Activated naive CD8-positive, alpha-beta T cell treated with anti-CD3 and anti-CD28 coated beads for 36 hours (primary cell): ENCODE data around the gene PTOV1. TPM values are rescaled to one million over a fixed set of nuclear protein-coding genes. Genes with fewer than 3 reads are reported as not detected.

Experiments used
- DNase-seq: peaks from one replicate; pipeline ENCODE4 v3.0.0; 2021
- H3K27ac Mint-ChIP-seq: one replicate; pipeline ENCODE4 v1.8.0; 2022; ENCODE audit warnings: mild to moderate bottlenecking, moderate library complexity, mixed read lengths
- H3K27me3 Mint-ChIP-seq: one replicate; pipeline ENCODE4 v1.8.0; 2022; ENCODE audit warnings: mild to moderate bottlenecking, mixed read lengths
- H3K36me3 Mint-ChIP-seq: one replicate; pipeline ENCODE4 v1.8.0; 2021; ENCODE audit warnings: mild to moderate bottlenecking, mixed read lengths
- H3K4me1 Mint-ChIP-seq: one replicate; pipeline ENCODE4 v1.8.0; 2021; ENCODE audit warnings: mixed read lengths
- H3K4me3 Mint-ChIP-seq: one replicate; pipeline ENCODE4 v1.8.0; 2022; ENCODE audit warnings: mild to moderate bottlenecking, moderate library complexity, mixed read lengths
- H3K9me3 Mint-ChIP-seq: one replicate; pipeline ENCODE4 v1.8.0; 2022; ENCODE audit warnings: mixed read lengths
- total RNA-seq, 2 experiments: library from RNA; stranded (reverse); gene quantifications; one replicate each; pipeline ENCODE4 v1.2.3, GENCODE V29; 2021

The PTOV1 gene
- total RNA-seq, 2 experiments from 2014 or later = 73.9 to 76.4 TPM

GRCh38 chr19:49879243-49879963 is 28.4 kb downstream of the PTOV1 start:
- peak overlapping the region; percentile 4 for H3K4me3 Mint-ChIP-seq
- peaks cover 25% of the 10 kb centered on the region for H3K36me3 Mint-ChIP-seq
- peaks cover 21% of the 10 kb centered on the region for H3K4me1 Mint-ChIP-seq
- peak overlapping the region; percentile 42 for H3K27ac Mint-ChIP-seq
- no peaks in the 10 kb centered on the region for H3K9me3 Mint-ChIP-seq
- DNase-seq = no peak
- H3K27me3 Mint-ChIP-seq = no peaks in the 10 kb centered on the region

- H3K36me3 Mint-ChIP-seq = peaks cover 28% of the 10 kb centered on the region
- H3K27me3 Mint-ChIP-seq = no peaks in the 10 kb centered on the region
- no peaks in the 10 kb centered on the region for H3K9me3 Mint-ChIP-seq
- no peak overlapping the region for H3K27ac Mint-ChIP-seq
- no peak for DNase-seq
- no peak overlapping the region for H3K4me3 Mint-ChIP-seq
- H3K4me1 Mint-ChIP-seq = peaks cover 17% of the 10 kb centered on the region
Observed at GRCh38 chr19:49880162-49880869, 29.4 kb downstream of the PTOV1 start.

- Mint-ChIP-seq H3K36me3 (peaks cover 28% of the 10 kb centered on the region), H3K9me3 (no peaks in the 10 kb centered on the region), H3K4me1 (peaks cover 15% of the 10 kb centered on the region), H3K4me3 (no peak overlapping the region), H3K27ac (no peak overlapping the region), H3K27me3 (no peaks in the 10 kb centered on the region)
- no peak for DNase-seq
Observed at GRCh38 chr19:49881186-49881585, 30.2 kb downstream of the PTOV1 start.

GRCh38 chr19:49881672-49882394 is 30.9 kb downstream of the PTOV1 start:
- no peak for DNase-seq
- Mint-ChIP-seq H3K9me3 (no peaks in the 10 kb centered on the region), H3K36me3 (peaks cover 28% of the 10 kb centered on the region), H3K27me3 (no peaks in the 10 kb centered on the region), H3K4me1 (peaks cover 16% of the 10 kb centered on the region), H3K4me3 (no peak overlapping the region), H3K27ac (no peak overlapping the region)

GRCh38 chr19:49882643-49883042 is 31.7 kb downstream of the PTOV1 start:
- H3K4me3 Mint-ChIP-seq = no peak overlapping the region
- H3K9me3 Mint-ChIP-seq = no peaks in the 10 kb centered on the region
- peaks cover 16% of the 10 kb centered on the region for H3K4me1 Mint-ChIP-seq
- no peak for DNase-seq
- H3K27me3 Mint-ChIP-seq = no peaks in the 10 kb centered on the region
- no peak overlapping the region for H3K27ac Mint-ChIP-seq
- peaks cover 28% of the 10 kb centered on the region for H3K36me3 Mint-ChIP-seq

GRCh38 chr19:49883094-49883493 is 32.1 kb downstream of the PTOV1 start:
- Mint-ChIP-seq H3K4me3 (no peak overlapping the region), H3K4me1 (peaks cover 14% of the 10 kb centered on the region), H3K36me3 (peaks cover 28% of the 10 kb centered on the region), H3K27me3 (no peaks in the 10 kb centered on the region), H3K9me3 (no peaks in the 10 kb centered on the region), H3K27ac (no peak overlapping the region)
- no peak for DNase-seq

- no peaks in the 10 kb centered on the region for H3K9me3 Mint-ChIP-seq
- no peaks in the 10 kb centered on the region for H3K27me3 Mint-ChIP-seq
- no peak overlapping the region for H3K27ac Mint-ChIP-seq
- H3K4me3 Mint-ChIP-seq = no peak overlapping the region
- DNase-seq = no peak
- peaks cover 5% of the 10 kb centered on the region for H3K4me1 Mint-ChIP-seq
- peaks cover 26% of the 10 kb centered on the region for H3K36me3 Mint-ChIP-seq
Observed at GRCh38 chr19:49884109-49884508, 33.1 kb downstream of the PTOV1 start.

GRCh38 chr19:49884760-49885159 is 33.8 kb downstream of the PTOV1 start:
- no peak overlapping the region for H3K4me3 Mint-ChIP-seq
- no peaks in the 10 kb centered on the region for H3K27me3 Mint-ChIP-seq
- DNase-seq = no peak
- peaks cover 2% of the 10 kb centered on the region for H3K9me3 Mint-ChIP-seq
- H3K27ac Mint-ChIP-seq = no peak overlapping the region
- peaks cover 2% of the 10 kb centered on the region for H3K4me1 Mint-ChIP-seq
- peaks cover 27% of the 10 kb centered on the region for H3K36me3 Mint-ChIP-seq

- Mint-ChIP-seq H3K27ac (no peak overlapping the region), H3K4me3 (no peak overlapping the region), H3K27me3 (no peaks in the 10 kb centered on the region), H3K36me3 (peaks cover 19% of the 10 kb centered on the region), H3K4me1 (peaks cover 2% of the 10 kb centered on the region), H3K9me3 (peaks cover 2% of the 10 kb centered on the region)
- DNase-seq = no peak
Observed at GRCh38 chr19:49887037-49887664, 36.2 kb downstream of the PTOV1 start.

GRCh38 chr19:49887665-49888509 is 36.9 kb downstream of the PTOV1 start:
- Mint-ChIP-seq H3K36me3 (peaks cover 19% of the 10 kb centered on the region), H3K27me3 (no peaks in the 10 kb centered on the region), H3K4me3 (no peak overlapping the region), H3K9me3 (peaks cover 2% of the 10 kb centered on the region), H3K27ac (no peak overlapping the region), H3K4me1 (peaks cover 2% of the 10 kb centered on the region)
- DNase-seq = no peak

GRCh38 chr19:49888510-49888824 is 37.5 kb downstream of the PTOV1 start:
- H3K27me3 Mint-ChIP-seq = no peaks in the 10 kb centered on the region
- no peak overlapping the region for H3K27ac Mint-ChIP-seq
- DNase-seq = no peak
- no peak overlapping the region for H3K4me3 Mint-ChIP-seq
- H3K36me3 Mint-ChIP-seq = peaks cover 15% of the 10 kb centered on the region
- peaks cover 2% of the 10 kb centered on the region for H3K9me3 Mint-ChIP-seq
- H3K4me1 Mint-ChIP-seq = peaks cover 2% of the 10 kb centered on the region

GRCh38 chr19:49889038-49889686 is 38.2 kb downstream of the PTOV1 start:
- peaks cover 2% of the 10 kb centered on the region for H3K9me3 Mint-ChIP-seq

GRCh38 chr19:49889687-49890348 is 38.9 kb downstream of the PTOV1 start:
- Mint-ChIP-seq H3K4me1 (peaks cover 2% of the 10 kb centered on the region), H3K27me3 (no peaks in the 10 kb centered on the region), H3K27ac (no peak overlapping the region), H3K36me3 (peaks cover 12% of the 10 kb centered on the region), H3K4me3 (peak overlapping the region; percentile 57), H3K9me3 (peaks cover 2% of the 10 kb centered on the region)
- DNase-seq = peak; percentile 84

More at GRCh38 chr19:49889038-49889686, 38.2 kb downstream of the PTOV1 start:
- DNase-seq = no peak
- Mint-ChIP-seq H3K27me3 (no peaks in the 10 kb centered on the region), H3K4me1 (peaks cover 2% of the 10 kb centered on the region), H3K36me3 (peaks cover 12% of the 10 kb centered on the region), H3K4me3 (no peak overlapping the region), H3K27ac (no peak overlapping the region)
